Kidney epithelial cell (primary cell): ENCODE results near the gene AURKA. TPM values are rescaled to one million over a fixed set of nuclear protein-coding genes. Genes with fewer than 3 reads are reported as not detected.

Experiments
- DNase-seq: peaks from one replicate; pipeline ENCODE4 v3.0.0-alpha.2; 2010; ENCODE audit warnings: low read depth
- H3K27me3 ChIP-seq: 2 replicates; pipeline ENCODE4 v1.6.0; 2011; ENCODE audit warnings: low read length; ENCODE audit not compliant: control insufficient read depth, insufficient read depth
- H3K36me3 ChIP-seq: 2 replicates; pipeline ENCODE4 v1.5.1; 2011; ENCODE audit warnings: low read length; ENCODE audit not compliant: control insufficient read depth, insufficient read depth
- H3K4me3 ChIP-seq: 2 replicates; pipeline ENCODE4 v1.5.1; 2011; ENCODE audit warnings: low read depth, mild to moderate bottlenecking, control low read depth, low read length
- CTCF ChIP-seq: IDR thresholded peaks from 2 replicates; pipeline ENCODE4 v1.5.1; 2011; ENCODE audit warnings: mild to moderate bottlenecking, moderate library complexity, low read length, control low read depth, inconsistent platforms; ENCODE audit not compliant: insufficient read depth, poor library complexity, severe bottlenecking
- total RNA-seq: library from RNA; depleted of rRNA; stranded (reverse); fragments of >200 nt; gene quantifications from 2 replicates; pipeline ENCODE4 v1.2.3, GENCODE V29; 2015

AURKA gene
- total RNA-seq, 1 donor from 2014 or later: 8.0 TPM

- Histone ChIP-seq H3K4me3 (no peak overlapping the region), H3K36me3 (no peaks in the 10 kb centered on the region), H3K27me3 (no peaks in the 10 kb centered on the region)
- TF ChIP-seq CTCF: no peak
- DNase-seq: no peak
These were observed 22.8 kb downstream of the AURKA start for GRCh38 chr20:56369179-56369578.

- H3K36me3 ChIP-seq: no peaks in the 10 kb centered on the region
- no peak for DNase-seq
- no peak for TF ChIP-seq CTCF
- no peak overlapping the region for H3K4me3 ChIP-seq
- no peaks in the 10 kb centered on the region for H3K27me3 ChIP-seq
These were observed 23.5 kb downstream of the AURKA start for GRCh38 chr20:56368351-56369134.

GRCh38 chr20:56363491-56363890 lies 28.5 kb downstream of the AURKA start:
- no peak overlapping the region for H3K4me3 ChIP-seq
- no peak for TF ChIP-seq CTCF
- no peaks in the 10 kb centered on the region for H3K36me3 ChIP-seq
- no peaks in the 10 kb centered on the region for H3K27me3 ChIP-seq
- DNase-seq: no peak

GRCh38 chr20:56362833-56363413 lies 29.1 kb downstream of the AURKA start:
- no peak for TF ChIP-seq CTCF
- H3K4me3 ChIP-seq: no peak overlapping the region
- H3K36me3 ChIP-seq: no peaks in the 10 kb centered on the region
- no peaks in the 10 kb centered on the region for H3K27me3 ChIP-seq
- no peak for DNase-seq

GRCh38 chr20:56361900-56362299 lies 30.1 kb downstream of the AURKA start:
- Histone ChIP-seq H3K36me3 (no peaks in the 10 kb centered on the region), H3K27me3 (no peaks in the 10 kb centered on the region), H3K4me3 (no peak overlapping the region)
- no peak for DNase-seq
- no peak for TF ChIP-seq CTCF

GRCh38 chr20:56360908-56361205 lies 31.2 kb downstream of the AURKA start:
- DNase-seq: no peak
- Histone ChIP-seq H3K36me3 (no peaks in the 10 kb centered on the region), H3K4me3 (no peak overlapping the region), H3K27me3 (no peaks in the 10 kb centered on the region)
- TF ChIP-seq CTCF: no peak
